K562 (cell line): ENCODE results near the gene RAB3GAP2. TPM values are rescaled to one million over a fixed set of nuclear protein-coding genes. Genes with fewer than 3 reads are reported as not detected.

Source experiments
- ATAC-seq: fragments of 200-7000 bp; cut with Tn5 transposase; 3 replicates; pipeline ENCODE4 v1.9.1; 2020; ENCODE audit warnings: moderate library complexity
- BruUV-seq: library from RNA; stranded (reverse); fragments of 400-500 nt; replicated peaks from 2 replicates; lab custom pipeline; 2021; lab: Mats Ljungman, UMichigan
- CTCF ChIA-PET: fragments of 300-600 bp; formaldehyde crosslinking; extraction: SDS; loops from one replicate; lab custom pipeline; 2021; ENCODE audit warnings: low intra/inter-chr PET ratio; lab: Yijun Ruan, JAX
- POLR2A ChIA-PET: fragments of 300-600, 350-650 bp; sonication (Branson Sonifier 250); formaldehyde crosslinking; extraction: SDS; loops from one replicate; lab custom pipeline; 2021; ENCODE audit warnings: antibody characterized with exemption, inconsistent platforms; lab: Yijun Ruan, JAX
- DNase-seq, 4 experiments: peaks; one replicate each; pipeline versions ENCODE4 v3.0.0 to v3.0.0-alpha.2; 2011 to 2018; ENCODE audit warnings: low spot score in 3 of 4, mixed read lengths in 3 of 4; ENCODE audit errors: extremely low read depth in 1 of 4
- FAIRE-seq: peaks from 2 replicates; lab custom pipeline; 2011; peaks lifted over from hg19 to GRCh38; lab: Jason Lieb, UNC
- H2AFZ ChIP-seq: 2 replicates; pipeline ENCODE4 v1.6.0; 2011; ENCODE audit warnings: low read depth, low read length, control low read depth, inconsistent platforms
- H3K27ac ChIP-seq: fragments of 200-600 bp; 3 replicates; pipeline ENCODE4 v1.8.0; 2011; ENCODE audit warnings: low read depth, mild to moderate bottlenecking, control low read depth, inconsistent platforms, low read length, moderate library complexity, mixed read lengths; ENCODE audit errors: extremely low read depth
- H3K27me3 ChIP-seq, 2 experiments: fragments of 300-600 bp in 1 of 2; 2 replicates in 1 of 2; 3 replicates in 1 of 2; pipeline versions ENCODE4 v1.6.0 to v1.8.0; 2011; ENCODE audit warnings: inconsistent platforms in 2 of 2, low read length in 2 of 2, mild to moderate bottlenecking in 1 of 2, mixed read lengths in 1 of 2, moderate library complexity in 1 of 2; ENCODE audit not compliant: control insufficient read depth in 2 of 2, insufficient read depth in 2 of 2
- H3K36me3 ChIP-seq: fragments of 300-600 bp; 3 replicates; pipeline ENCODE4 v1.8.0; 2011; ENCODE audit warnings: mild to moderate bottlenecking, low read length, inconsistent platforms; ENCODE audit not compliant: control insufficient read depth, insufficient read depth
- H3K4me1 ChIP-seq, 2 experiments: fragments of 200-600 bp in 1 of 2; replicated peaks in 1 of 2; 2 replicates in 1 of 2; 3 replicates in 1 of 2; pipeline versions ENCODE4 v1.5.1 to v1.8.0; 2011; ENCODE audit warnings: inconsistent platforms in 2 of 2, low read length in 2 of 2, mild to moderate bottlenecking in 1 of 2, mixed read lengths in 1 of 2, moderate library complexity in 1 of 2; ENCODE audit not compliant: control insufficient read depth in 2 of 2, insufficient read depth in 2 of 2
- H3K4me2 ChIP-seq: 2 replicates; pipeline ENCODE4 v1.6.1; 2011; ENCODE audit warnings: low read length, control low read depth, inconsistent platforms, mixed read lengths; ENCODE audit not compliant: insufficient read depth
- H3K4me3 ChIP-seq: fragments of 200-600 bp; sonication (generic), shearing (Covaris generic); 2 replicates; pipeline ENCODE4 v1.5.1; 2016; ENCODE audit warnings: control low read depth, inconsistent platforms
- H3K79me2 ChIP-seq: fragments of 200-600 bp; 3 replicates; pipeline ENCODE4 v1.8.0; 2011; ENCODE audit warnings: low read length, inconsistent platforms; ENCODE audit not compliant: control insufficient read depth, insufficient read depth
- H3K9ac ChIP-seq, 2 experiments: 2 replicates each; pipeline versions ENCODE4 v1.6.0 to v1.6.1; 2011; ENCODE audit warnings: low read depth in 2 of 2, low read length in 2 of 2, control low read depth in 1 of 2, inconsistent platforms in 1 of 2, mild to moderate bottlenecking in 1 of 2, mixed read lengths in 1 of 2; ENCODE audit not compliant: insufficient read depth in 1 of 2
- H3K9me1 ChIP-seq: one replicate; pipeline ENCODE4 v1.6.0; 2011; ENCODE audit warnings: inconsistent platforms, mild to moderate bottlenecking, low read length, moderate library complexity; ENCODE audit not compliant: control insufficient read depth, insufficient read depth
- H3K9me3 ChIP-seq: replicated peaks from 2 replicates; pipeline ENCODE4 v1.5.1; 2011; ENCODE audit warnings: low read depth, low read length, inconsistent platforms; ENCODE audit not compliant: control insufficient read depth, insufficient read depth
- H4K20me1 ChIP-seq: replicated peaks from 2 replicates; pipeline ENCODE4 v1.6.1; 2011; ENCODE audit warnings: low read length, inconsistent platforms, mixed read lengths; ENCODE audit not compliant: control insufficient read depth, insufficient read depth
- ARHGAP35 ChIP-seq: fragments of 450-650 bp; IDR thresholded peaks from 2 replicates; pipeline ENCODE4 v1.6.1; 2018; ENCODE audit not compliant: partially characterized antibody
- BRCA1 ChIP-seq, 2 experiments: fragments of 450-650 bp in 1 of 2; sonication (generic) in 1 of 2; formaldehyde crosslinking in 1 of 2; IDR thresholded peaks; 2 replicates each; pipeline versions ENCODE4 v1.5.0 to v1.6.1; 2017 to 2020; ENCODE audit warnings: mild to moderate bottlenecking in 1 of 2, missing genetic modification reagents in 1 of 2
- C11orf30 ChIP-seq: fragments of 450-650 bp; IDR thresholded peaks from 2 replicates; pipeline ENCODE4 v1.6.1; 2016; ENCODE audit warnings: low read depth, mild to moderate bottlenecking
- E2F4 ChIP-seq: sonication (generic); formaldehyde crosslinking; IDR thresholded peaks from 2 replicates; pipeline ENCODE4 v1.8.0; 2022; ENCODE audit warnings: mild to moderate bottlenecking, low read depth, missing genetic modification reagents
- ETV5 ChIP-seq: sonication (generic); formaldehyde crosslinking; IDR thresholded peaks from 2 replicates; pipeline ENCODE4 v1.4.0; 2020; ENCODE audit warnings: low read depth, mild to moderate bottlenecking, missing genetic modification reagents
- GTF2A2 ChIP-seq: IDR thresholded peaks from 2 replicates; pipeline ENCODE4 v1.6.1; 2016; ENCODE audit warnings: mild to moderate bottlenecking, missing genetic modification characterization, missing compliant biosample characterization
- HEY1 ChIP-seq: fragments of 250-450 bp; sonication (Bioruptor Pico); IDR thresholded peaks from 2 replicates; pipeline ENCODE4 v1.5.0; 2020; ENCODE audit warnings: mild to moderate bottlenecking, moderate library complexity, borderline replicate concordance
- MAFF ChIP-seq: IDR thresholded peaks from 2 replicates; pipeline ENCODE4 v1.6.1; 2012; ENCODE audit warnings: low read length, improper control_type of control experiment
- MAFG ChIP-seq: fragments of 450-650 bp; conservative IDR thresholded peaks from 2 replicates; pipeline ENCODE4 v1.6.1; 2016; ENCODE audit warnings: missing genetic modification characterization, missing compliant biosample characterization
- MAFK ChIP-seq: IDR thresholded peaks from 2 replicates; pipeline ENCODE4 v1.6.1; 2011; ENCODE audit warnings: low read length, improper control_type of control experiment
- MIER1 ChIP-seq: fragments of 450-650 bp; IDR thresholded peaks from 2 replicates; pipeline ENCODE4 v1.6.1; 2016; ENCODE audit warnings: antibody characterized with exemption, mild to moderate bottlenecking, low read depth
- POLR2B ChIP-seq: fragments of 450-650 bp; IDR thresholded peaks from 2 replicates; pipeline ENCODE4 v1.6.1; 2018; ENCODE audit warnings: low read depth; ENCODE audit not compliant: partially characterized antibody
- POU5F1 ChIP-seq: fragments of 150-350 bp; IDR thresholded peaks from 2 replicates; pipeline ENCODE4 v1.6.1; 2014; ENCODE audit warnings: borderline replicate concordance, low read length, low read depth, mild to moderate bottlenecking; ENCODE audit not compliant: partially characterized antibody
- PRDM10 ChIP-seq: fragments of 450-650 bp; IDR thresholded peaks from 2 replicates; pipeline ENCODE4 v1.6.1; 2018; ENCODE audit not compliant: partially characterized antibody
- RBM15 ChIP-seq: fragments of 200-400 bp; formaldehyde crosslinking; IDR thresholded peaks from 2 replicates; pipeline ENCODE4 v1.6.1; 2018; ENCODE audit warnings: mild to moderate bottlenecking, low read length, moderate library complexity; ENCODE audit not compliant: insufficient read depth
- SLC30A9 ChIP-seq: fragments of 250-450 bp; sonication (Bioruptor Pico); IDR thresholded peaks from 2 replicates; pipeline ENCODE4 v1.8.0; 2022; ENCODE audit warnings: mild to moderate bottlenecking, moderate library complexity
- STAT5B ChIP-seq: fragments of 250-450 bp; sonication (Bioruptor Pico); IDR thresholded peaks from 2 replicates; pipeline ENCODE4 v1.8.0; 2021; ENCODE audit warnings: mild to moderate bottlenecking, inconsistent platforms
- XRCC5 ChIP-seq: fragments of 200-400 bp; formaldehyde crosslinking; IDR thresholded peaks from 2 replicates; pipeline ENCODE4 v1.6.1; 2017; ENCODE audit warnings: low read depth, mild to moderate bottlenecking, low read length
- ZNF316 ChIP-seq: fragments of 450-650 bp; IDR thresholded peaks from 2 replicates; pipeline ENCODE4 v1.6.1; 2016
- ZNF507 ChIP-seq: conservative IDR thresholded peaks from 2 replicates; pipeline ENCODE4 v1.6.1; 2017; ENCODE audit warnings: missing genetic modification characterization, missing compliant biosample characterization
- WGBS: fragments of 100-300 bp; shearing (Covaris generic); methylation state at CpG from one replicate; pipeline ENCODE4 v1.1.6; 2016; ENCODE audit warnings: low coverage, mixed read lengths; ENCODE audit not compliant: insufficient coverage; ENCODE audit errors: missing lambda C conversion rate; 5-methylcytosine and 5-hydroxymethylcytosine counted together
- in situ Hi-C: fragments of 300-500 bp; cut with MboI; formaldehyde crosslinking; loops from 4 replicates; pipeline ENCODE4 v1.15.0; 2018; ENCODE audit warnings: inconsistent platforms, mixed read lengths
- intact Hi-C: fragments of 100-400 bp; cut with micrococcal nuclease; formaldehyde crosslinking; loops from 2 replicates; pipeline ENCODE4 v1.14.2; 2022
- polyA plus RNA-seq, 8 experiments: library from polyadenylated mRNA; depleted of rRNA in 4 of 8; stranded (reverse) in 5 of 8; unstranded in 3 of 8; fragments of >200 nt; fragmentation: Nextera tagmentation in 2 of 8; fragmentation: Illumina TruSeq in 1 of 8; extraction: Ambion mirVana in 2 of 8; extraction: Trizol in 1 of 8; gene quantifications; 2 replicates each; pipeline versions ENCODE4 v1.2.1 to v1.2.3, GENCODE V29; 2011 to 2014; ENCODE audit warnings: inconsistent platforms in 1 of 8, missing spikeins in 1 of 8
- total RNA-seq, 7 experiments: library from RNA; depleted of rRNA in 6 of 7; stranded (reverse); fragments of >200 nt in 6 of 7; fragmentation: Illumina TruSeq in 2 of 7; extraction: Trizol in 2 of 7; gene quantifications; 2 replicates each; pipeline versions ENCODE4 v1.2.1 to v1.2.3, GENCODE V29; 2011 to 2021; ENCODE audit warnings: low replicate concordance in 1 of 7

The RAB3GAP2 gene
- total and polyA plus RNA-seq, 9 of the 15 experiments (the other 6 are each of a cell fraction or from before 2014, with no cell fraction given): 14.1 to 69.1 (median 32.2) TPM

GRCh38 chr1:220239213-220239612 lies 33.0 kb downstream of the RAB3GAP2 start:
- no peaks in the 10 kb centered on the region for H3K27me3 ChIP-seq
- BruUV-seq: no TSS peak
- no peaks in the 10 kb centered on the region for H3K9me3 ChIP-seq
- FAIRE-seq (no peak), DNase-seq (no peak), ATAC-seq (no peak)
- H4K20me1 ChIP-seq: no peaks in the 10 kb centered on the region
- H3K4me3 ChIP-seq: no peak overlapping the region
- in situ Hi-C loops: no loop called here
- no peaks in the 10 kb centered on the region for H3K9me1 ChIP-seq
- 98% methylated on average over 5 of the region's 5 CpGs for WGBS
- ChIA-PET POLR2A (interaction anchor here (0.6 to 2.2 kb wide), 2 partner anchors 10 to 196 kb away, joined by 3 to 7 read pairs; no protein-coding TSS in a partner anchor), CTCF (no interaction called here)
- intact Hi-C loops: no loop called here
- H3K79me2 ChIP-seq: peaks cover 57% of the 10 kb centered on the region
- no peak overlapping the region for H3K9ac ChIP-seq
- H3K36me3 ChIP-seq: no peaks in the 10 kb centered on the region
- H3K27ac ChIP-seq: no peak overlapping the region
- H2AFZ ChIP-seq: no peak overlapping the region
- no peak overlapping the region for H3K4me2 ChIP-seq
- peaks cover 0 to 7% of the 10 kb centered on the region in 2 experiments; a peak in 1 of 5 replicates for H3K4me1 ChIP-seq
- TF ChIP-seq PRDM10 (no peak), GTF2A2 (tag) (no peak), POU5F1 (no peak), XRCC5 (no peak), ETV5 (CRISPR knock-in tag) (no peak), MIER1 (no peak), SLC30A9 (CRISPR knock-in tag) (no peak), HEY1 (CRISPR knock-in tag) (no peak), POLR2B (no peak), ARHGAP35 (no peak), MAFK (peak; percentile 22; the same call in 1 of the 2 replicates), MAFF (peak; percentile 32; the same call in 1 of the 2 replicates), MAFG (0 out of 2 replicates have a peak, but pooled peaks have one; percentile 41), STAT5B (CRISPR knock-in tag) (no peak), BRCA1 (IDR thresholded peaks at IDR 0.05) (no peak), BRCA1 (CRISPR knock-in tag; IDR thresholded peaks at IDR 0.05) (no peak), E2F4 (CRISPR knock-in tag) (no peak), RBM15 (no peak), ZNF507 (tag) (no peak), C11orf30 (peak; percentile 66; the same call in 1 of the 2 replicates), ZNF316 (peak; percentile 72)
